Colon (tissue), 2 donors: ENCODE results near the gene RNF11.

Source experiments
- FAIRE-seq: peaks from 2 replicates; lab custom pipeline; 2012; peaks lifted over from hg19 to GRCh38; lab: Jason Lieb, UNC
- donor health status: control.
- donor health status: control.

RNF11 gene

GRCh38 chr1:51314974-51315373 is 78.9 kb downstream of the RNF11 start:
- FAIRE-seq = no peak

- FAIRE-seq = no peak
Measured at GRCh38 chr1:51316113-51316845, 80.2 kb downstream of the RNF11 start.

DNA sequence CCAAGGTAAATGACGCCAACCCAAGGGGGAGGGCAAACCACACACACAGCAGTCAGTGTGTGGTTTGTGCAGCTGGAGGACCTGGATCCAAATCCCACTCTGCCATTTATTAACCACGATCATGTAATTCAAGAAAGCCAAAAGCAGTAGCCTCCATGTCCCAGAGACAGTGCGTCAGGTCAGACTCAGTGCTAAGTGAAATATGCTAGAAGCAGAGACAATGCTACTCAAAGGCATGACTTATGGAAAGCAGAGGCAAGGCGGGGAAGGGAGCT is 80.7 kb downstream of the RNF11 start:
- no peak for FAIRE-seq

GRCh38 chr1:51317798-51318197 is 81.7 kb downstream of the RNF11 start:
- FAIRE-seq = no peak

GRCh38 chr1:51320967-51321923 is 85.2 kb downstream of the RNF11 start:
- FAIRE-seq = no peak

DNA sequence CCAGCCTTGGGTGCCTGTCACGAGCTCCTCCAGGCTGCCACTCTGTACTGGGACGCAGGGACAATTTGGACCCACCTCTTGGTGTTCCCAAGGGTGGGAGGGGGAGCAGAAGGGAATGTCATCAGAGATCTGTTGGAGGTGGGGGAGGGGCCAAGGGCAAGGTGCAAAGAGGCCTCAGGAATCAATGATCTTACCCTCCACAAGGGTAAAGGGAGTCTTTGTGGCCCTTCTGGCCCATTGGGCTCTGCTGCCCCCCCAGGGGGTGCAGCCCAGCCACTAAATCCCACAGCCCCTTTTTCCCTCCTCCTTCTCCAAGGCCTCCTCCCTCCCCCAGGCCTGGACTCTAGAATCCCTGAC is 85.8 kb downstream of the RNF11 start:
- no peak for FAIRE-seq

- no peak for FAIRE-seq
Measured at GRCh38 chr1:51322417-51323101, 86.5 kb downstream of the RNF11 start.
